GM23248 (cell line): ENCODE results near the gene GATAD2A. TPM values are rescaled to one million over a fixed set of nuclear protein-coding genes. Genes with fewer than 3 reads are reported as not detected.
A peak's percentile ranks its signal among the peaks of the same experiment; 100 is the strongest.

Experiments
- DNase-seq: peaks from one replicate; pipeline ENCODE4 v3.0.0-alpha.2; 2015
- H2AFZ ChIP-seq: fragments of 200-600 bp; sonication (generic); 2 replicates; pipeline ENCODE4 v1.6.1; 2016; ENCODE audit warnings: antibody characterized with exemption
- H3F3A ChIP-seq: fragments of 200-600 bp; sonication (generic); 2 replicates; pipeline ENCODE4 v1.6.1; 2016; ENCODE audit warnings: mild to moderate bottlenecking, antibody characterized with exemption, mixed run types; ENCODE audit not compliant: insufficient read depth
- H3K27ac ChIP-seq: fragments of 200-600 bp; sonication (generic); 2 replicates; pipeline ENCODE4 v1.5.1; 2016; ENCODE audit warnings: mild to moderate bottlenecking
- H3K27me3 ChIP-seq: fragments of 200-600 bp; sonication (generic); replicated peaks from 2 replicates; pipeline ENCODE4 v1.6.1; 2016; ENCODE audit warnings: mild to moderate bottlenecking; ENCODE audit not compliant: insufficient read depth
- H3K36me3 ChIP-seq: fragments of 200-600 bp; sonication (generic); 2 replicates; pipeline ENCODE4 v1.6.1; 2016; ENCODE audit warnings: low read depth, mild to moderate bottlenecking
- H3K4me1 ChIP-seq: fragments of 200-600 bp; sonication (generic); 2 replicates; pipeline ENCODE4 v1.6.1; 2016; ENCODE audit warnings: mild to moderate bottlenecking; ENCODE audit not compliant: insufficient read depth
- H3K4me2 ChIP-seq: fragments of 200-600 bp; sonication (generic); one replicate; pipeline ENCODE4 v1.6.1; 2016; ENCODE audit warnings: mild to moderate bottlenecking; ENCODE audit not compliant: unreplicated experiment
- H3K4me3 ChIP-seq: fragments of 200-600 bp; sonication (generic); 2 replicates; pipeline ENCODE4 v1.5.1; 2016; ENCODE audit warnings: mild to moderate bottlenecking
- H3K79me2 ChIP-seq: fragments of 200-600 bp; sonication (generic); 2 replicates; pipeline ENCODE4 v1.6.1; 2016; ENCODE audit warnings: mild to moderate bottlenecking; ENCODE audit not compliant: insufficient read depth
- H3K9ac ChIP-seq: fragments of 200-600 bp; sonication (generic); 2 replicates; pipeline ENCODE4 v1.6.1; 2016; ENCODE audit warnings: mild to moderate bottlenecking
- H3K9me2 ChIP-seq: fragments of 200-600 bp; sonication (generic); 2 replicates; pipeline ENCODE4 v1.6.1; 2016; ENCODE audit warnings: mixed run types, mild to moderate bottlenecking, moderate library complexity; ENCODE audit not compliant: insufficient read depth
- H3K9me3 ChIP-seq: fragments of 200-600 bp; sonication (generic); one replicate; pipeline ENCODE4 v1.6.1; 2017; ENCODE audit warnings: low read depth
- H4K20me1 ChIP-seq: fragments of 200-600 bp; sonication (generic); 2 replicates; pipeline ENCODE4 v1.6.0; 2016; ENCODE audit not compliant: insufficient read depth
- EZH2 ChIP-seq: fragments of 200-600 bp; sonication (generic); IDR thresholded peaks from 2 replicates; pipeline ENCODE4 v1.6.1; 2018; ENCODE audit warnings: antibody characterized with exemption, mild to moderate bottlenecking; ENCODE audit not compliant: insufficient read depth, poor library complexity, severe bottlenecking
- EZH2phosphoT487 ChIP-seq: fragments of 200-600 bp; sonication (generic); IDR thresholded peaks from 2 replicates; pipeline ENCODE4 v1.6.1; 2018; ENCODE audit warnings: antibody characterized with exemption, moderate library complexity, mild to moderate bottlenecking, low read depth; ENCODE audit not compliant: insufficient read depth
- WGBS, 2 experiments: methylation state at CpG; one replicate each; pipeline ENCODE4 v1.1.6; 2015 to 2017; ENCODE audit warnings: low lambda C conversion rate in 2 of 2, low coverage in 1 of 2; ENCODE audit errors: missing lambda C conversion rate in 2 of 2; 5-methylcytosine and 5-hydroxymethylcytosine counted together
- in situ Hi-C: fragments of 300-500 bp; cut with MboI; formaldehyde crosslinking; loops from 2 replicates; pipeline ENCODE4 v1.15.0; 2020
- polyA plus RNA-seq: library from polyadenylated mRNA; unstranded; fragments of >200 nt; fragmentation: Nextera tagmentation; extraction: Ambion mirVana; gene quantifications from 2 replicates; pipeline ENCODE4 v1.2.1, GENCODE V29; 2016
- total RNA-seq: library from RNA; depleted of rRNA; stranded (reverse); fragments of >200 nt; shearing (Covaris generic); gene quantifications from 2 replicates; pipeline ENCODE4 v1.2.3, GENCODE V29; 2014

Gene GATAD2A
- total and polyA plus RNA-seq, 2 experiments from 2014 or later: 15.4 to 52.1 TPM

DNA sequence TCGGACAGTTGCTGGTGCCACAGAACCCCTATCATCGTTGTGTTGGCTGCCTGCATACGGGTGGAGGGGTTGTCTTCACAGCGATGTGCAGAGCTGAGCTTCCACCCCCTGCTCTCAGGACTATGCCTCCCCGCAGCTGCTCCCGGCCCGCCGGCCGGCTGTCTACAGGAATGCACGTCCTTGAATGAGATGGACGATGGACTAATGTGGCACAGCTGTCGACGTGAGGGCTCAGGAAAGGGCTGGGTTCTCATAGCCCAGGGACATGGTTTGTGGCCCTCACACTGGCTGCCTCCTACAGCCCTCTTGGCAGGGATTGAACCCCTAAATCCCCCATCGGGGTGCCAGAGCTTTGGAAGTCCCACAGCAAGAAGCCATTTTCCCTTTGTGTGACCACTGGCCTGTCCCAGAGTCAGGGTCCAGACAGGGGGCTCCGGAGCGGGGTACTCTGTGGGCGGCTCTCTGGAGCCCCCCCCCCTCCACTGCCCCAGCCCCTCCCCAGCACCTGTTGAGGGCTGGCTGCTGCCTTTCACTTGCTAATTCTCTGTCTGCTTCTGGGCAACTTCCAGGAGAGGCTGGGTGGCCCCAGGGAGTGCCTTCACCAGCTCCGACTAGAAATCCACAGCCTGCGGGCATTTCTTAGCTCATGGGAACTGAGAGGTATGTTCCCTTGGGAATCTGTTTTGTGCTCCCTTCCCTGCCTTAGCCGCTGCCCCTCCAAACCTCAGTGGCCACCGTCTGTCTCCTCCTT lies 69.7 kb downstream of the GATAD2A start:
- TF ChIP-seq EZH2phosphoT487 (no peak), EZH2 (no peak)
- no peak overlapping the region for H3K9ac ChIP-seq
- WGBS, 2 experiments: 73 to 76% methylated on average over 20 to 21 of the region's 21 CpGs
- H4K20me1 ChIP-seq: no peaks in the 10 kb centered on the region
- no peak for DNase-seq
- H2AFZ ChIP-seq: no peak overlapping the region
- no peak overlapping the region for H3K4me3 ChIP-seq
- no peaks in the 10 kb centered on the region for H3K9me2 ChIP-seq
- H3K4me1 ChIP-seq: no peaks in the 10 kb centered on the region
- no peaks in the 10 kb centered on the region; the same call in 1 of the 2 replicates for H3K36me3 ChIP-seq
- in situ Hi-C loops: no loop called here
- no peaks in the 10 kb centered on the region for H3K9me3 ChIP-seq
- peaks cover 100% of the 10 kb centered on the region for H3K79me2 ChIP-seq
- no peak overlapping the region for H3K27ac ChIP-seq
- 0 out of 2 replicates have a peak, but pooled peaks cover 5% of the 10 kb centered on the region for H3F3A ChIP-seq
- no peak overlapping the region for H3K4me2 ChIP-seq
- H3K27me3 ChIP-seq: no peaks in the 10 kb centered on the region

DNA sequence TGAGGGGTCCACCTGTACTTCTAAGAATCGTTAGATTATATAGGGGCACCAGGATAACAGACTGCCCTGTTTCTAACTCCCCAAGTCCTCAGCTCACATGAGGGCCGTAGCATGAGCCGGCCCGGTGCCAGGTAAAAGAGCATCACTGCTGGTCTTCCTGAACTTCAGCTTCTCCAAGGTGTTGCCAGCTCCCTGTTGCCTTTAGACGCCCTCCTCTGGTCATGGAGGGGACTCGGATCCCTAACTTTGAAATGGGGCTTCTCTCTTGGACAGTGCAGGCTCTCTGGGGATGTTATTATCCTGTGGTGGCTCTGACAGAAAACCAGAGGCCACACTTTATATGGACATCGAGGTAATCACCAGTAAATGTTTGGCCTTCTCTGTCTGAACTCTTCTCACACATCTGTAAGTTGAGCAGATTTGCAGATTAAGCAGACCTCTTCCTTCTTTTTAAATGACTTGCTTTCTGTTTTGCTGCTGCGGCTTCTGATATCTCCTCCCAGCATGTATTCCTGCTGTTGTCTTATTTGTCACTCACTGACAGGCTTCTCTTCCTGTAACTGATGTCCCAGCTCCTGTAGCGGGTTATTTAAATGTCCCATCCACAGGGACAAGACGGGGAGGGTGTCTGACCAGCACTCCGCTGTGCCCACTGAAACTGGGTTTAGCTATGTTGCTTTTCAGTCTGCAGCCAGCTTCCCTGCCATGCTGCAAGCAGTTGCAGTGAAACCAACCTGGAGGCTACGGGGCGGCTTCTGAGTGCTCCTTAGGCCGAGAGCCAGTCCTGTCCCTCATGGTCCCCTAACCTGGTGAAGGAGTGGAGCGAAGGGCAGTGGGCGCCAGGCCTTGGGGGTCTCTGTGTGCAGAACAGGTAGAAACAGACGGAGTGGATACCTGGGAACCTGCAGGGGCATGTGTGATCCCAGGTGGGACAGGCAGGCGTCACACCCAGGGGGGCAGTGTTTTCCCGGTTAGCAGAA lies 70.7 kb downstream of the GATAD2A start:
- H3K79me2 ChIP-seq: peaks cover 100% of the 10 kb centered on the region
- no peak overlapping the region for H3K4me2 ChIP-seq
- H3K27ac ChIP-seq: no peak overlapping the region
- no peaks in the 10 kb centered on the region for H4K20me1 ChIP-seq
- in situ Hi-C loops: no loop called here
- peak; percentile 31 for DNase-seq
- TF ChIP-seq EZH2phosphoT487: no peak
- no peak for TF ChIP-seq EZH2
- H2AFZ ChIP-seq: no peak overlapping the region
- H3K4me1 ChIP-seq: no peaks in the 10 kb centered on the region
- 0 out of 2 replicates have a peak, but pooled peaks cover 5% of the 10 kb centered on the region for H3F3A ChIP-seq
- no peaks in the 10 kb centered on the region; the same call in 1 of the 2 replicates for H3K36me3 ChIP-seq
- no peaks in the 10 kb centered on the region for H3K27me3 ChIP-seq
- no peaks in the 10 kb centered on the region for H3K9me2 ChIP-seq
- 89% methylated on average over 19 of the region's 19 CpGs for WGBS, 2 experiments
- no peak overlapping the region for H3K4me3 ChIP-seq
- H3K9ac ChIP-seq: no peak overlapping the region
- no peaks in the 10 kb centered on the region for H3K9me3 ChIP-seq

DNA sequence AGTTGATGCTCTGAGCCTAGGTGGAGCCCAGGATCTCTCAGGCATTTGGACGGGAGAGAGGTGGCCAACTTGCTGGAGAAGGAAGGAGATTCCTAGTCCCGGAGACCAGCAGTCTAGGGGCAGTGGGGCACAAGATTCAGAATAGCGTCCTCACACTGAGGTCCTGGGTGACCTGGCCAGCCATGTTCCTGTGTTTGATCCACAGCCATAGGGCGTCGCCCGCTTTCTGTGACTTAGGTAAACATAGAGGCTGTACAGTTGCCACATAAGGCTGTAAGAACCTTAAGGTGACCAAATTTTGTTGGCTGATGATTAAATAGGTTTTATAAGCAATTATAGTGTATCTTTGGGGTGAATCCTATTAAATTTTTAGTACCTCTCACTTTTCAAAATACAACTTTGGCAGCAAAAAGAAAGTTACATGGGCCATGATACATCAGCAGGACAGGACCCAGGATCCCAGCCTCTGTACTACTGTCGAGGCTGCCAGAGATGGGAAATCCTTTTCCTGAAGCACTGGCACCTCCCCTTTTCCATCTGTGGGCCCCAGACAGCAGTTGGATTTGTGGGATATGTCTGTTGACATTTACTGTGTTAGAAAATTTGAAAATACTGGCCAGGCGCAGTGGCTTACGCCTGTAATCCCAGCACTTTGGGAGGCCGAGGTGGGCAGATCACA lies 72.4 kb downstream of the GATAD2A start:
- H4K20me1 ChIP-seq: no peaks in the 10 kb centered on the region; the same call in 1 of the 2 replicates
- H3K79me2 ChIP-seq: peaks cover 100% of the 10 kb centered on the region
- TF ChIP-seq EZH2phosphoT487 (no peak), EZH2 (no peak)
- no peaks in the 10 kb centered on the region for H3K9me2 ChIP-seq
- no peak overlapping the region for H3K4me3 ChIP-seq
- H3K9me3 ChIP-seq: no peaks in the 10 kb centered on the region
- WGBS, 2 experiments: 90 to 93% methylated on average over 10 of the region's 10 CpGs
- H3K27me3 ChIP-seq: no peaks in the 10 kb centered on the region
- H3K4me1 ChIP-seq: no peaks in the 10 kb centered on the region
- H3K4me2 ChIP-seq: no peak overlapping the region
- no peak overlapping the region for H3K9ac ChIP-seq
- H3K36me3 ChIP-seq: no peaks in the 10 kb centered on the region; the same call in 1 of the 2 replicates
- 0 out of 2 replicates have a peak, but pooled peaks cover 5% of the 10 kb centered on the region for H3F3A ChIP-seq
- H2AFZ ChIP-seq: no peak overlapping the region
- in situ Hi-C loops: no loop called here
- DNase-seq: no peak
- H3K27ac ChIP-seq: no peak overlapping the region

DNA sequence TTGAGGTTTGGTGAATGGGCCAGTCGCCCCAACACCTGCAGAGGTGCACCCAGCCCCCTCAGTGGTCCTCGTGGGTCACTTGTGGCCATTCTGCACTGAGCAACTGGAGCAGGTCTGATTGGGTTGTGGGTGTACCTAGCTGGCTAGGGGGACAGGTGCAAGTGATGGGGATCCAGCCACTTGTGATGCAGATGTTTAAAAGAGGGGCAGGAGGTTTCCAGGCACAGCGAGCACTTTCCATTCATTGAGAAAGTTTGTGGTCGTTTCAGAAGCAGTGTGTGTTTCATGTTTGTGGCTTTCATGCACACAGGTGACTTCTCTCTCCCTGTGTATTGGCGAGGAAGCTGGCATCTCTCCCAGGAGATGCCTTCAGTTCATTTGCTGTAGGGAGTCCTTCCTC lies 75.2 kb downstream of the GATAD2A start:
- H3K9ac ChIP-seq: no peak overlapping the region
- H3K9me3 ChIP-seq: no peaks in the 10 kb centered on the region
- H3K9me2 ChIP-seq: no peaks in the 10 kb centered on the region
- peaks cover 9% of the 10 kb centered on the region; the same call in 1 of the 2 replicates for H3F3A ChIP-seq
- no peak overlapping the region for H2AFZ ChIP-seq
- no peaks in the 10 kb centered on the region; the same call in 1 of the 2 replicates for H4K20me1 ChIP-seq
- peaks cover 100% of the 10 kb centered on the region for H3K79me2 ChIP-seq
- TF ChIP-seq EZH2phosphoT487 (no peak), EZH2 (no peak)
- 99 to 100% methylated on average over 5 of the region's 5 CpGs for WGBS, 2 experiments
- in situ Hi-C loops: no loop called here
- peaks cover 10% of the 10 kb centered on the region for H3K4me1 ChIP-seq
- DNase-seq: no peak
- no peak overlapping the region for H3K4me3 ChIP-seq
- H3K27ac ChIP-seq: no peak overlapping the region
- no peaks in the 10 kb centered on the region for H3K27me3 ChIP-seq
- no peak overlapping the region for H3K4me2 ChIP-seq
- no peaks in the 10 kb centered on the region; the same call in 1 of the 2 replicates for H3K36me3 ChIP-seq
